Subcutaneous adipose tissue (tissue), 4 donors: ENCODE measurements around the gene PM20D2. TPM values are rescaled to one million over a fixed set of nuclear protein-coding genes. Genes with fewer than 3 reads are reported as not detected.

Experiments
- CTCF ChIP-seq: fragments of 450-650 bp; IDR thresholded peaks from one replicate; pipeline ENCODE4 v1.5.1; 2016; ENCODE audit warnings: low read depth, mild to moderate bottlenecking, control low read depth, antibody characterized with exemption, moderate library complexity
- total RNA-seq, 4 donors: library from RNA; depleted of rRNA; stranded (reverse); fragments of >200 nt; gene quantifications; one replicate each; pipeline ENCODE4 v1.1.0, GENCODE V29; 2016

Gene PM20D2
- total RNA-seq, 4 donors from 2014 or later = 4.0 to 6.8 (median 4.9) TPM

- TF ChIP-seq CTCF = no peak
These were observed 34.3 kb downstream of the PM20D2 start for GRCh38 chr6:89180112-89180511.

- no peak for TF ChIP-seq CTCF
These were observed 35.1 kb downstream of the PM20D2 start for GRCh38 chr6:89180971-89181370.

GRCh38 chr6:89183294-89183693 lies 37.4 kb downstream of the PM20D2 start:
- no peak for TF ChIP-seq CTCF

- TF ChIP-seq CTCF = no peak
These were observed 38.5 kb downstream of the PM20D2 start for GRCh38 chr6:89184344-89184743.

GRCh38 chr6:89186762-89187161 lies 40.9 kb downstream of the PM20D2 start:
- TF ChIP-seq CTCF = no peak

- TF ChIP-seq CTCF = no peak
These were observed 41.6 kb downstream of the PM20D2 start for GRCh38 chr6:89187504-89187903.

- TF ChIP-seq CTCF = no peak
These were observed 44.9 kb downstream of the PM20D2 start for GRCh38 chr6:89190741-89191140.
